Measurements from ENCODE around the gene CFAP54. TPM values are rescaled to one million over a fixed set of nuclear protein-coding genes. Genes with fewer than 3 reads are reported as not detected.
"Not testable (repeated sequence)": the region's sequence is repeated elsewhere in the genome, so short reads cannot be mapped to it uniquely, and the experiment has no call there.

CFAP54 gene
- polyA plus RNA-seq, 2 of the 4 experiments (the other 2 are of a cell fraction), result 0.70 to 1.2 TPM

- Histone ChIP-seq H3K4me3 (no peak overlapping the region), H3K4me2 (no peak overlapping the region), H3K27ac (no peak overlapping the region), H3K9me3 (no peaks in the 10 kb centered on the region), H3K4me1 (peaks cover 24% of the 10 kb centered on the region)
- no peak for DNase-seq (ENCODE audit: low read depth in 1 of 2, low spot score in 1 of 2)
- ChIA-PET CTCF (no interaction called here), POLR2A (no interaction called here)
- TF ChIP-seq MAFK (IDR thresholded peaks at IDR 0.05; ENCODE audit: partially characterized antibody) (peak; percentile 2), RCOR1 (IDR thresholded peaks at IDR 0.05; ENCODE audit: low read depth, low read length) (no peak)
- 86% methylated on average over 2 of the region's 2 CpGs for WGBS (ENCODE audit: missing lambda C conversion rate)
- no peak for ATAC-seq
- FAIRE-seq, result no peak
Observed at GRCh38 chr12:96483116-96483515, 6.3 kb upstream of the CFAP54 start.

GRCh38 chr12:96486751-96487613, 2.4 kb upstream of the CFAP54 start:
- Histone ChIP-seq H3K9me3 (no peaks in the 10 kb centered on the region), H3K27ac (peak overlapping the region; percentile 42 to 73; a peak in 5 of 6 replicates), H3K4me1 (peaks cover 30% of the 10 kb centered on the region), H3K4me2 (peak overlapping the region; percentile 59), H3K4me3 (no peak overlapping the region)
- CTCF ChIA-PET, result interaction anchor here (0.6 to 1.1 kb wide), 3 partner anchors 11 to 140 kb away, joined by 3 to 4 read pairs (median 3); no protein-coding TSS in a partner anchor
- DNase-seq (ENCODE audit: low read depth in 1 of 2, low spot score in 1 of 2) (peak; percentile 55 to 63), ATAC-seq (0 out of 6 replicates have a peak, but pooled peaks of 1 of the 2 experiments have one; percentile 19), FAIRE-seq (peak; percentile 67)
- POLR2A ChIA-PET, result interaction anchor here (0.9 kb wide), 1 partner anchor 267 kb away, joined by 3 read pairs; no protein-coding TSS in a partner anchor
- TF ChIP-seq RFX5 (IDR thresholded peaks at IDR 0.05) (no peak), MAFK (IDR thresholded peaks at IDR 0.05; ENCODE audit: partially characterized antibody) (peak; percentile 94), NFE2L2 (conservative IDR thresholded peaks at IDR 0.05; ENCODE audit: low read length) (peak; percentile 42; the same call in 1 of the 2 replicates), CEBPB (IDR thresholded peaks at IDR 0.05) (peak; percentile 9 to 56; a peak in 1 of 4 replicates), JUNB (IDR thresholded peaks at IDR 0.05) (peak; percentile 64), FOSL2 (IDR thresholded peaks at IDR 0.05) (peak; percentile 52), FOSL2 (CRISPR knock-in tag; IDR thresholded peaks at IDR 0.05) (peak; percentile 83), ZC3H11A (IDR thresholded peaks at IDR 0.05) (peak; percentile 37), RNF2 (IDR thresholded peaks at IDR 0.05; ENCODE audit: borderline replicate concordance, low read depth) (no peak)
- WGBS (ENCODE audit: missing lambda C conversion rate), result 43% methylated on average over 12 of the region's 12 CpGs

DNA sequence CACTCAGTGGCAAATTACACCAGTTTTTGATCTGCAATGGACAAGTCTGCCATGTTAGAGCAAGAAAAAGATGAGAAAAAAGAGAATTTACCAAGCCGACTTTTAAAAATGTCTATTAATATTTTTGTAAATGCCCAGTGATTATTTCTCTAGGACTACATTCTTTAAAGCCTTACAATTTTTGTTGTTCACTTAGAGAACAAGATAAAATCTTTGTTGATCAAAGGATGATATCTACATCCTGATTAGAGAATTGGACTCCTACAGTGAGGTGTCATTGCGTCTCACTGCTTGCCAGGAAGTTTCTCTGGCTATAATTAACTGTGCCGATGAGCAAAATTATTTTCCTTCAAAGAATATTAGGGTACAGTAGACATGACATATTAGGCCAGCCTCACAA, 1.7 kb upstream of the CFAP54 start:
- WGBS (ENCODE audit: missing lambda C conversion rate), result 82% methylated on average over 3 of the region's 3 CpGs
- Histone ChIP-seq H3K4me3 (no peak overlapping the region), H3K4me1 (peaks cover 30% of the 10 kb centered on the region), H3K4me2 (peak overlapping the region; percentile 59), H3K9me3 (no peaks in the 10 kb centered on the region), H3K27ac (peak overlapping the region; percentile 42 to 73; a peak in 5 of 6 replicates)
- FAIRE-seq (no peak), DNase-seq (ENCODE audit: low read depth in 1 of 2, low spot score in 1 of 2) (no peak), ATAC-seq (no peak)
- POLR2A ChIA-PET, result no interaction called here
- TF ChIP-seq HOXB13 (CRISPR knock-in tag; IDR thresholded peaks at IDR 0.05; ENCODE audit: low read depth) (no peak), CEBPB (IDR thresholded peaks at IDR 0.05) (no peak), ZC3H11A (IDR thresholded peaks at IDR 0.05) (no peak), RAD21 (conservative IDR thresholded peaks at IDR 0.05 in 1 of 2, IDR thresholded peaks at IDR 0.05 in 1 of 2) (no peak)
- CTCF ChIA-PET, result interaction anchor here (2.1 kb wide), 1 partner anchor 27 kb away, joined by 11 read pairs; no protein-coding TSS in a partner anchor

- TF ChIP-seq CHD2 (IDR thresholded peaks at IDR 0.05; ENCODE audit: low read length, partially characterized antibody), result no peak
- no peak for TF ChIP-seq FOSB (CRISPR knock-in tag; IDR thresholded peaks at IDR 0.05)
- no peak for TF ChIP-seq EP300 (IDR thresholded peaks at IDR 0.05)
- FAIRE-seq (no peak), ATAC-seq (no peak)
Observed at GRCh38 chr12:96493106-96493505, 3.7 kb downstream of the CFAP54 start.

DNA sequence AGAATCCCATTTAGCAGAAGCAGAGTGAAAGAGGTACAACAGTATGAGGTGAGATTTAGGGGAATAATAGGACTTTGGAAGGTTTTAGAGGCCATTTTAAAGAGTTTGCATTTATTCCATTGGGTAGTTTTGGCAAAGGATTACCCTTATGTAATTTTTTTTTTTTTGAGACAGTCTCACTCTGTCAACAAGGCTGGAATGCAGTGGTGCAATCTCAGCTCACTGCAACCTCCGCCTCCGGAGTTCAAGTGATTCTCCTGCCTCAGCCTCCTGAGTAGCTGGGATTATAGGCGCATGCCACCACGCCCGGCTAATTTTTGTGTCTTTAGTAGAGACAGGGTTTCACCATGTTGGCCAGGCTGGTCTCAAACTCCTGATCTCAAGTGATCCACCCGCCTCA, 4.8 kb downstream of the CFAP54 start:
- POLR2A ChIA-PET; ATAC-seq; DNase-seq (ENCODE audit: low read depth in 1 of 2, low spot score in 1 of 2); H3K4me2 ChIP-seq; H3K9me3 ChIP-seq; H3K4me3 ChIP-seq; H3K27ac ChIP-seq; FAIRE-seq: not testable (repeated sequence)
- CTCF ChIA-PET, result interaction anchor here (0.6 kb wide), 1 partner anchor 222 kb away, joined by 3 read pairs; no protein-coding TSS in a partner anchor
- H3K4me1 ChIP-seq, result peaks cover 13% of the 10 kb centered on the region; the same call in 1 of the 3 replicates
- 83% methylated on average over 6 of the region's 6 CpGs for WGBS (ENCODE audit: missing lambda C conversion rate)

More at GRCh38 chr12:96493106-96493505, 3.7 kb downstream of the CFAP54 start:
- no peak overlapping the region for H3K27ac ChIP-seq
- ChIA-PET CTCF (interaction anchor here (0.7 to 1.2 kb wide), 2 partner anchors 23 to 432 kb away, joined by 3 to 4 read pairs; no protein-coding TSS in a partner anchor), POLR2A (no interaction called here)
- no peaks in the 10 kb centered on the region for H3K9me3 ChIP-seq
- no peak overlapping the region for H3K4me2 ChIP-seq
- peaks cover 16% of the 10 kb centered on the region; the same call in 1 of the 3 replicates for H3K4me1 ChIP-seq
- DNase-seq (ENCODE audit: low read depth in 1 of 2, low spot score in 1 of 2), result no peak
- no peak overlapping the region for H3K4me3 ChIP-seq
